HCT116 (cell line): ENCODE results near the gene INTS3. TPM values are rescaled to one million over a fixed set of nuclear protein-coding genes. Genes with fewer than 3 reads are reported as not detected.
A peak's percentile ranks its signal among the peaks of the same experiment; 100 is the strongest.

Experiments used
- ATAC-seq: fragments of 200-7000 bp; cut with Tn5 transposase; 2 replicates; pipeline ENCODE4 v1.9.1; 2020; ENCODE audit warnings: mild to moderate bottlenecking, moderate library complexity
- BruUV-seq: library from RNA; stranded (reverse); fragments of 400-500 nt; replicated peaks from 2 replicates; lab custom pipeline; 2021; lab: Mats Ljungman, UMichigan
- CTCF ChIA-PET: fragments of 300-600 bp; sonication (Branson Sonifier 250); formaldehyde crosslinking; loops from one replicate; lab custom pipeline; 2021; ENCODE audit warnings: antibody characterized with exemption; lab: Charles Lee
- POLR2A ChIA-PET: fragments of 300-600, 350-600 bp; sonication (Branson Sonifier 250); formaldehyde crosslinking; loops from one replicate; lab custom pipeline; 2021; ENCODE audit warnings: antibody characterized with exemption; lab: Charles Lee
- RAD21 ChIA-PET, 2 experiments: fragments of 300-600 bp; sonication (Branson Sonifier 250); formaldehyde crosslinking; loops; one replicate each; lab custom pipeline; 2023; ENCODE audit warnings: low total read pairs in 2 of 2; ENCODE audit not compliant: uncharacterized antibody in 2 of 2, unreplicated experiment in 2 of 2, low non-redundant PET in 1 of 2; lab: Charles Lee
- DNase-seq: peaks from one replicate; pipeline ENCODE4 v3.0.0-alpha.2; 2010; ENCODE audit warnings: low read depth, low spot score
- H2AFZ ChIP-seq: fragments of 200-600 bp; shearing (Covaris generic), sonication (generic); 2 replicates; pipeline ENCODE4 v1.6.1; 2017; ENCODE audit warnings: low read depth, mixed run types, mixed read lengths, antibody characterized with exemption, low read length; ENCODE audit not compliant: poor library complexity, severe bottlenecking
- H3K27ac ChIP-seq: 2 replicates; pipeline ENCODE4 v1.5.1; 2012; ENCODE audit warnings: low read depth, low read length
- H3K27me3 ChIP-seq: fragments of 200-600 bp; sonication (generic); 2 replicates; pipeline ENCODE4 v1.6.1; 2016; ENCODE audit warnings: mixed run types, low read length, mixed read lengths; ENCODE audit not compliant: insufficient read depth
- H3K36me3 ChIP-seq, 2 experiments: fragments of 200-500 bp in 1 of 2; fragments of 200-600 bp in 1 of 2; sonication (Bioruptor generic) in 1 of 2; sonication (generic) in 1 of 2; 2 replicates each; pipeline versions ENCODE4 v1.5.1 to v1.6.1; 2014 to 2016; ENCODE audit warnings: low read length in 2 of 2, inconsistent platforms in 1 of 2, mixed read lengths in 1 of 2, mixed run types in 1 of 2; ENCODE audit not compliant: insufficient read depth in 2 of 2, control insufficient read depth in 1 of 2
- H3K4me1 ChIP-seq, 2 experiments: fragments of 200-600 bp in 1 of 2; sonication (generic) in 1 of 2; 2 replicates each; pipeline versions ENCODE4 v1.5.1 to v1.6.1; 2012 to 2017; ENCODE audit warnings: low read length in 2 of 2, inconsistent platforms in 1 of 2, mild to moderate bottlenecking in 1 of 2, mixed read lengths in 1 of 2, mixed run types in 1 of 2, moderate library complexity in 1 of 2; ENCODE audit not compliant: insufficient read depth in 2 of 2, control insufficient read depth in 1 of 2
- H3K4me2 ChIP-seq: fragments of 200-600 bp; sonication (generic); 2 replicates; pipeline ENCODE4 v1.6.1; 2017; ENCODE audit warnings: mixed run types, low read length, mixed read lengths
- H3K4me3 ChIP-seq, 2 experiments: fragments of 200-600 bp in 1 of 2; sonication (generic) in 1 of 2; replicated peaks in 1 of 2; 2 replicates each; pipeline ENCODE4 v1.5.1; 2011 to 2016; ENCODE audit warnings: low read length in 2 of 2, control low read depth in 1 of 2, low read depth in 1 of 2, mild to moderate bottlenecking in 1 of 2, mixed read lengths in 1 of 2, mixed run types in 1 of 2
- H3K79me2 ChIP-seq: fragments of 200-600 bp; sonication (generic); 2 replicates; pipeline ENCODE4 v1.6.1; 2017; ENCODE audit warnings: mild to moderate bottlenecking, mixed run types, low read length, moderate library complexity, mixed read lengths; ENCODE audit not compliant: insufficient read depth
- H3K9ac ChIP-seq: fragments of 200-600 bp; sonication (generic); 2 replicates; pipeline ENCODE4 v1.6.1; 2016; ENCODE audit warnings: low read length, mixed read lengths
- H3K9me2 ChIP-seq: fragments of 200-600 bp; sonication (generic), shearing (Covaris generic); 2 replicates; pipeline ENCODE4 v1.6.1; 2017; ENCODE audit warnings: mixed run types, mild to moderate bottlenecking, moderate library complexity; ENCODE audit not compliant: insufficient read depth
- H3K9me3 ChIP-seq, 2 experiments: fragments of 200-500 bp in 1 of 2; fragments of 200-600 bp in 1 of 2; sonication (Bioruptor generic) in 1 of 2; sonication (generic) in 1 of 2; 2 replicates each; pipeline ENCODE4 v1.6.1; 2014 to 2017; ENCODE audit warnings: low read length in 2 of 2, mixed read lengths in 2 of 2, inconsistent platforms in 1 of 2, low read depth in 1 of 2, mild to moderate bottlenecking in 1 of 2, mixed run types in 1 of 2, moderate library complexity in 1 of 2; ENCODE audit not compliant: control insufficient read depth in 1 of 2, insufficient read depth in 1 of 2
- H4K20me1 ChIP-seq: fragments of 200-600 bp; sonication (generic), shearing (Covaris generic); 2 replicates; pipeline ENCODE4 v1.6.1; 2017; ENCODE audit warnings: mixed run types, mild to moderate bottlenecking, moderate library complexity; ENCODE audit not compliant: insufficient read depth
- CTCF ChIP-seq, 3 experiments: fragments of 200-600 bp in 1 of 3; sonication (generic) in 1 of 3; IDR thresholded peaks in 2 of 3; conservative IDR thresholded peaks in 1 of 3; 2 replicates each; pipeline ENCODE4 v1.5.1; 2012 to 2017; ENCODE audit warnings: low read depth in 2 of 3, low read length in 2 of 3, antibody characterized with exemption in 1 of 3, borderline replicate concordance in 1 of 3, control low read depth in 1 of 3, mild to moderate bottlenecking in 1 of 3, mixed read lengths in 1 of 3, mixed run types in 1 of 3, moderate library complexity in 1 of 3; ENCODE audit not compliant: insufficient read depth in 1 of 3
- EGR1 ChIP-seq: IDR thresholded peaks from 2 replicates; pipeline ENCODE4 v1.6.1; 2012; ENCODE audit warnings: low read depth
- ELF1 ChIP-seq: IDR thresholded peaks from 2 replicates; pipeline ENCODE4 v1.6.1; 2012; ENCODE audit warnings: low read depth, borderline replicate concordance
- EZH2phosphoT487 ChIP-seq: fragments of 200-600 bp; IDR thresholded peaks from 2 replicates; pipeline ENCODE4 v1.6.1; 2018; ENCODE audit warnings: antibody characterized with exemption, borderline replicate concordance
- RAD21 ChIP-seq: IDR thresholded peaks from 2 replicates; pipeline ENCODE4 v1.6.1; 2012; ENCODE audit warnings: low read depth, mild to moderate bottlenecking
- SIN3A ChIP-seq: IDR thresholded peaks from 2 replicates; pipeline ENCODE4 v1.6.1; 2012; ENCODE audit warnings: low read depth
- SRF ChIP-seq: IDR thresholded peaks from 2 replicates; pipeline ENCODE4 v1.6.1; 2012; ENCODE audit warnings: low read depth
- TCF7L2 ChIP-seq: IDR thresholded peaks from 2 replicates; pipeline ENCODE4 v1.7.0; 2011; ENCODE audit warnings: borderline replicate concordance, inconsistent platforms; ENCODE audit not compliant: insufficient read depth, insufficient read length; ENCODE audit errors: extremely low read depth
- YY1 ChIP-seq: IDR thresholded peaks from 2 replicates; pipeline ENCODE4 v1.6.1; 2011; ENCODE audit warnings: low read length, low read depth, moderate library complexity, mild to moderate bottlenecking; ENCODE audit not compliant: insufficient replicate concordance; ENCODE audit errors: extremely low read depth
- intact Hi-C: fragments of 100-400 bp; cut with micrococcal nuclease; formaldehyde crosslinking; loops from 2 replicates; pipeline ENCODE4 v1.10.0; 2022
- total RNA-seq: library from RNA; stranded (reverse); gene quantifications from one replicate; pipeline ENCODE4 v1.2.1, GENCODE V29; 2021; ENCODE audit not compliant: unreplicated experiment
- TF ChIP-seq, protein P1 (sequence below): IDR thresholded peaks from 2 replicates; pipeline ENCODE4 v1.6.1; 2012
- TF ChIP-seq, protein P2 (sequence below): IDR thresholded peaks from 2 replicates; pipeline ENCODE4 v1.6.1; 2011; ENCODE audit warnings: mild to moderate bottlenecking, low read length, moderate library complexity; ENCODE audit not compliant: insufficient replicate concordance; ENCODE audit errors: extremely low read depth

INTS3 gene
- total RNA-seq, 1 experiment from 2014 or later, result 47.6 TPM

GRCh38 chr1:153773096-153773921, 45.5 kb downstream of the INTS3 start:
- Histone ChIP-seq H3K79me2 (no peaks in the 10 kb centered on the region), H3K27me3 (no peaks in the 10 kb centered on the region), H3K4me3 (no peak overlapping the region), H4K20me1 (no peaks in the 10 kb centered on the region), H3K4me2 (no peak overlapping the region), H3K36me3 (peaks cover 15 to 25% of the 10 kb centered on the region in 2 experiments; a peak in 3 of 4 replicates), H3K27ac (no peak overlapping the region), H3K9me2 (no peaks in the 10 kb centered on the region), H3K9me3 (no peaks in the 10 kb centered on the region), H3K9ac (no peak overlapping the region), H3K4me1 (peaks cover 14 to 26% of the 10 kb centered on the region in 2 experiments), H2AFZ (no peak overlapping the region)
- TSS peak; percentile 34 for BruUV-seq
- TF ChIP-seq SIN3A, result no peak
- DNase-seq (no peak), ATAC-seq (no peak)
- POLR2A ChIA-PET, result no interaction called here
- RAD21 ChIA-PET, result interaction anchor here in 1 of 2 experiments (0.7 kb wide), 1 partner anchor 214 kb away, joined by 3 read pairs; no protein-coding TSS in a partner anchor
- CTCF ChIA-PET, result interaction anchor here (0.8 to 1.4 kb wide), 2 partner anchors 213 to 262 kb away, joined by 3 read pairs; partner anchors contain the start of gene RAB13
- intact Hi-C loops, result loop anchor here (10.0 kb wide), 1 partner anchor 99 kb away; the partner anchor contains the start of genes ILF2 and NPR1

DNA sequence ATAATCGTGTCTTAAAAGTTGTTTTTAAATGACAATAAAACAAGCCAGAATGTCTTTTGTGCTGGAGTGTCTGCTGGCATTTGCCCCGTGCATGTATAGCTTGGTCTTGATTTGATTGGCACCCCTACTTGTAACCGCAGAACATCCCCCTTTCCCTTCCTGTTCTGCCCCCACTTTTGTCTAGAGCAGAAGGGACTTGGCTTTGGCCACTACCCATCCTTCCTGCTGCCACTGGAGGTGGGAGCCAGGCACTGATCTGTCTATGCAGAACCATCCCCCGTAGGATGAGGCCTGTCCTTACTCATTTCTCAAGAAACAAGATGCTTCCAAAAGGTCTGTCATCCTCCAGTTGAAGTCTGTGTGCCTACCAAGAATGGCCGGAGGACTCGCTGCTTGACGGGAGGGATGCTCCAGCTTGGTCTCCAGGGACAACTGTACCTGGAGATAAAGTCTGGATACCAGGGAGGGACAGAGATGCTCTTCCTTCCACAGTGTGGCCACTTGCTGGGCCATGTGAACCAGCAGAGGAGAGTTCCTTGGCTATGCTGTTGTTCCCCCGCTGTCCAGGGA, 46.3 kb downstream of the INTS3 start:
- Histone ChIP-seq H3K27me3 (no peaks in the 10 kb centered on the region), H3K4me1 (peaks cover 14 to 26% of the 10 kb centered on the region in 2 experiments), H3K9me2 (no peaks in the 10 kb centered on the region), H3K36me3 (peaks cover 9 to 21% of the 10 kb centered on the region in 2 experiments; a peak in 3 of 4 replicates), H3K9ac (no peak overlapping the region), H3K9me3 (no peaks in the 10 kb centered on the region), H3K4me2 (no peak overlapping the region), H2AFZ (no peak overlapping the region), H3K27ac (peak overlapping the region; percentile 96; the same call in 1 of the 2 replicates), H4K20me1 (no peaks in the 10 kb centered on the region), H3K4me3 (no peak overlapping the region), H3K79me2 (no peaks in the 10 kb centered on the region)
- POLR2A ChIA-PET, result no interaction called here
- no peak for DNase-seq
- no TSS peak for BruUV-seq
- RAD21 ChIA-PET, result interaction anchor here in 1 of 2 experiments (0.7 kb wide), 1 partner anchor 213 kb away, joined by 3 read pairs; no protein-coding TSS in a partner anchor
- intact Hi-C loops, result loop anchor here (10.0 kb wide), 1 partner anchor 99 kb away; the partner anchor contains the start of genes ILF2 and NPR1
- CTCF ChIA-PET, result interaction anchor here (0.7 kb wide), 1 partner anchor 264 kb away, joined by 4 read pairs; no protein-coding TSS in a partner anchor
- ATAC-seq, result no peak
- TF ChIP-seq ELF1 (no peak), RAD21 (no peak), EGR1 (no peak), SIN3A (no peak), SRF (no peak), YY1 (no peak), CTCF (IDR thresholded peaks at IDR 0.05 in 2 of 3, conservative IDR thresholded peaks at IDR 0.05 in 1 of 3; ENCODE audit: borderline replicate concordance in 1 of 3, insufficient read depth in 1 of 3, low read depth in 2 of 3, low read length in 2 of 3) (no peak), TCF7L2 (no peak), EZH2phosphoT487 (no peak)
- TF ChIP-seq, protein P1, sequence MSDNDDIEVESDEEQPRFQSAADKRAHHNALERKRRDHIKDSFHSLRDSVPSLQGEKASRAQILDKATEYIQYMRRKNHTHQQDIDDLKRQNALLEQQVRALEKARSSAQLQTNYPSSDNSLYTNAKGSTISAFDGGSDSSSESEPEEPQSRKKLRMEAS, result no peak
- TF ChIP-seq, protein P2, sequence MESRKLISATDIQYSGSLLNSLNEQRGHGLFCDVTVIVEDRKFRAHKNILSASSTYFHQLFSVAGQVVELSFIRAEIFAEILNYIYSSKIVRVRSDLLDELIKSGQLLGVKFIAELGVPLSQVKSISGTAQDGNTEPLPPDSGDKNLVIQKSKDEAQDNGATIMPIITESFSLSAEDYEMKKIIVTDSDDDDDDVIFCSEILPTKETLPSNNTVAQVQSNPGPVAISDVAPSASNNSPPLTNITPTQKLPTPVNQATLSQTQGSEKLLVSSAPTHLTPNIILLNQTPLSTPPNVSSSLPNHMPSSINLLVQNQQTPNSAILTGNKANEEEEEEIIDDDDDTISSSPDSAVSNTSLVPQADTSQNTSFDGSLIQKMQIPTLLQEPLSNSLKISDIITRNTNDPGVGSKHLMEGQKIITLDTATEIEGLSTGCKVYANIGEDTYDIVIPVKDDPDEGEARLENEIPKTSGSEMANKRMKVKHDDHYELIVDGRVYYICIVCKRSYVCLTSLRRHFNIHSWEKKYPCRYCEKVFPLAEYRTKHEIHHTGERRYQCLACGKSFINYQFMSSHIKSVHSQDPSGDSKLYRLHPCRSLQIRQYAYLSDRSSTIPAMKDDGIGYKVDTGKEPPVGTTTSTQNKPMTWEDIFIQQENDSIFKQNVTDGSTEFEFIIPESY, result no peak
